ENCODE data around the gene CYP19A1. TPM values are rescaled to one million over a fixed set of nuclear protein-coding genes. Genes with fewer than 3 reads are reported as not detected.

CYP19A1 gene
- total and polyA plus RNA-seq, 8 donors = 0.09 to 2.5 (median 0.28) TPM; not detected in 1

DNA sequence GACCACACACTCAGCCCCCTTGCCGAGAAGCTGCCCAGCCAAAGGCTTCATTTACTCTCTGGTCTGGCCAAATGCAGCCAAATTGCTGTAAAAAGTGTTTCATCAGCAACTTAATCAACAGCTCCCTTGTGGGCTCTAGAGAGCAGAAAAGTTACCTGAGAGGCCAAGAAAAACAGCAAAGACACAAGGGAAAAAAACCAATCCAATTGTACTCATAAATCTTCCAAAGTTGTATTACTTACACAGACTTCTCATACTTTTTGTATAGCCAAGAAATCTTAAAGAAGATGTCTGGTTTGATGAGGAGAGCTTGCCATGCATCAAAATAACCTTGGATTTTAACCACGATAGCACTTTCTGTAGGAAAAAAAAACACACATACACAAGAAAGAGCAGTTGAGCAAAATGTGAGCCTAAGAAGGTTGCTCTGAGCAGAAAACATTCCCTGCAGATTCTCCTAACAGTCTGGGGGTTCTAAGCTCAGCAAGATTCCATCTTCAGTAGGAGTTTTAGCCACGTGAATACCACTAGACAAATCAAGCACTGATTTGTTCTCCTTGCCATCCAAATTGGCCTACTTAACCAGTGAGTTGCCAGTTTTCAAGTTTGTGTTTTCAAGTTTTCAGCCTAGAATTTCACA is 120.0 kb downstream of the CYP19A1 start:
- FAIRE-seq (no peak), DNase-seq (no peak), ATAC-seq (no peak)
- H3K4me3 ChIP-seq = no peak overlapping the region
- no peaks in the 10 kb centered on the region for H3K9me3 ChIP-seq
- no peaks in the 10 kb centered on the region for H3K36me3 ChIP-seq
- no peaks in the 10 kb centered on the region for H3K27me3 ChIP-seq
- H3K4me1 ChIP-seq = no peaks in the 10 kb centered on the region
- TF ChIP-seq, protein P1, sequence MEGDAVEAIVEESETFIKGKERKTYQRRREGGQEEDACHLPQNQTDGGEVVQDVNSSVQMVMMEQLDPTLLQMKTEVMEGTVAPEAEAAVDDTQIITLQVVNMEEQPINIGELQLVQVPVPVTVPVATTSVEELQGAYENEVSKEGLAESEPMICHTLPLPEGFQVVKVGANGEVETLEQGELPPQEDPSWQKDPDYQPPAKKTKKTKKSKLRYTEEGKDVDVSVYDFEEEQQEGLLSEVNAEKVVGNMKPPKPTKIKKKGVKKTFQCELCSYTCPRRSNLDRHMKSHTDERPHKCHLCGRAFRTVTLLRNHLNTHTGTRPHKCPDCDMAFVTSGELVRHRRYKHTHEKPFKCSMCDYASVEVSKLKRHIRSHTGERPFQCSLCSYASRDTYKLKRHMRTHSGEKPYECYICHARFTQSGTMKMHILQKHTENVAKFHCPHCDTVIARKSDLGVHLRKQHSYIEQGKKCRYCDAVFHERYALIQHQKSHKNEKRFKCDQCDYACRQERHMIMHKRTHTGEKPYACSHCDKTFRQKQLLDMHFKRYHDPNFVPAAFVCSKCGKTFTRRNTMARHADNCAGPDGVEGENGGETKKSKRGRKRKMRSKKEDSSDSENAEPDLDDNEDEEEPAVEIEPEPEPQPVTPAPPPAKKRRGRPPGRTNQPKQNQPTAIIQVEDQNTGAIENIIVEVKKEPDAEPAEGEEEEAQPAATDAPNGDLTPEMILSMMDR (IDR thresholded peaks at IDR 0.05) = no peak
- H3K27ac ChIP-seq = no peak overlapping the region
- WGBS, 2 donors = 56 to 66% methylated on average over 3 of the region's 3 CpGs
- intact Hi-C loops (cut with DNase I) = no loop called here

DNA sequence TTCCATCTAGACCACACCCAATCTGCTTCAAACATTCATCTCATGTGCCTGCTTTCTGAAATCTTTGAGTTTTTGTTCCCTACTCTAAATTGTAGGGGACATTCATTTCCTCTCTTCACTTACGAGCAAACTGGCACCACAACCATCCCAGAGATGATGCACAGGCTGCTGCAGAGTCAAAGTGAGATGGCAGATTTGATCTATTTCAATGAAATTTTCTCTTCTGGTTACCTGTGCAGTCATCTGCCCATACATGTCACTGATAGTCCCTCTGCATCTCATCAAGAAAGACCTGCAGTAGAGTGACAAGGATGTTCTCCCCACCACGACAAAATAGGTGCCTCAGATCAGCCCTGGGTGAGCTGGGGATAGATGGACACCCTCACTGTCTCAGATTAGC is 125.5 kb downstream of the CYP19A1 start:
- no peak for DNase-seq
- Histone ChIP-seq H3K4me1 (no peaks in the 10 kb centered on the region), H3K27ac (no peak overlapping the region), H3K4me3 (no peak overlapping the region), H3K27me3 (peaks cover 0 to 4% (median 0%) of the 10 kb centered on the region in 4 donors), H3K9me3 (no peaks in the 10 kb centered on the region), H3K36me3 (no peaks in the 10 kb centered on the region)
- no peak for FAIRE-seq
- 90 to 93% methylated on average over 2 of the region's 2 CpGs for WGBS, 2 donors
- TF ChIP-seq, protein P1 (IDR thresholded peaks at IDR 0.05) = no peak
- intact Hi-C loops (cut with DNase I) = no loop called here
- ATAC-seq = no peak

DNA sequence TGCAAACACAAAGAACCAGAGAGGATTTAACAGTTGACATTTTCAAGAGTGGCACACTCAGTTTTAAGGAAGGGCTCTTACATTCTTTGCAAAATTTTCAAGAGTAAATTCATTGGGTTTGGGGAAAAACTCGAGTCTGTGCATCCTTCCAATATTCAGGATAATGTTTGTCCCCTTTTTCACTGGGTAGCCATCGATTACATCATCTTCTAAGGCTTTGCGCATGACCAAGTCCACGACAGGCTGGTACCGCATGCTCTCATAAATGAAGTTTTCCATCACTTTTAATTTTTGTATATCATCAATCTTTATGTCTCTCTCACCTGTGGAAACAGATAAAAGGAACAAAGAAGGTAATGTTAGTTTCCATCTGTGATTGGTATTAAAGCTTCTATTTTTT is 126.2 kb downstream of the CYP19A1 start:
- no peak overlapping the region for H3K4me3 ChIP-seq
- 65 to 67% methylated on average over 5 of the region's 5 CpGs for WGBS, 2 donors
- peaks cover 0 to 4% (median 0%) of the 10 kb centered on the region in 4 donors for H3K27me3 ChIP-seq
- no peaks in the 10 kb centered on the region for H3K9me3 ChIP-seq
- H3K4me1 ChIP-seq = no peaks in the 10 kb centered on the region
- no peaks in the 10 kb centered on the region for H3K36me3 ChIP-seq
- TF ChIP-seq, protein P1 (IDR thresholded peaks at IDR 0.05) = no peak
- H3K27ac ChIP-seq = no peak overlapping the region
- ATAC-seq (no peak), FAIRE-seq (no peak), DNase-seq (no peak)
- intact Hi-C loops (cut with DNase I) = no loop called here

DNA sequence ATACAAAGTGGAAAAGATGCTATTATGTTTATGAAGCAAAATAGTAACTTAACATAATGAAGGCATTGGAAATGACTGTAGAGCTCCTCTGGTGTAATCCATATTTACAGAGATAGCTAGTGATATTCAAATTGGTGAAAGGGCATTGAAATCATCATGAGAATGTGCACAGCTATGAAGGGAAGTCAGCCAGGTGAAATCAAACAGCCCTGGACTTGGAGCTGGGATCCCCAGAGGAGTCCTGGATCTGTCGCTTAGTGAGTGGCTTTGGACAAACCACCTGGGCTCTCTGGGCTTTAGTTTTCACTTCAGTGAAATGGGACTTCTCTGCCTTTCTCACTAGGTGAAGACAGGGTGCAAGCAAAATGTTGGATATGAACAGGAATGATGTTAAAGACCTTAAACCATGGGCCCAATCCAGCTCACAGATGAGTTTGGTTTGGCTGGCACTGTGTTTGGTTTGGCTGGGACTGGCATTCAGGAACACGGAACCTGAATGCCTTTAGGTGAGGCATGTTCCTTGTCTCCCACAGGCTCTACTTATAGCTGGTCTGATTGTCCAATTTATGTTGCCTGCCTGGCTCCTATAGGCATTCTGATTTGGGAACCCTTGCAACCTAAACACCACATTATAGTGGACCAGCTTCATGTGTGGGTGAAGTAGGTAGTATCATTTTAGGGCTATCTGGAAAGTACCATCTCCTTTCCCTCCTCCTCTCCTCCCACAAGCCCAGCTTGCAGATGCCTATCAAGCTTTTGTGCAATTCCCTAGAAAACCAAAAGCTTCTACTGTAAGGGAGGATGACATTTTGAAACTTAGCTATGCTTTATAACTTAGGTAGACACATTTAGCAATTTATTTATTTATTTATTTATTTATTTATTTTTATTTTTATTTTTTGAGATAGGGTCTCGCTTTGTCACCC is 133.1 kb downstream of the CYP19A1 start:
- Histone ChIP-seq H3K27me3 (peaks cover 0 to 4% (median 0%) of the 10 kb centered on the region in 4 donors), H3K4me3 (no peak overlapping the region), H3K36me3 (no peaks in the 10 kb centered on the region), H3K9me3 (no peaks in the 10 kb centered on the region), H3K4me1 (peaks cover 0 to 5% (median 0%) of the 10 kb centered on the region in 3 donors), H3K27ac (no peak overlapping the region)
- ATAC-seq (peak; percentile 87 to 98 (median 91)), DNase-seq (peak in 3 of 6 donors; percentile 30 to 40 (median 36)), FAIRE-seq (no peak)
- intact Hi-C loops (cut with DNase I) = no loop called here
- WGBS, 2 donors = 48 to 52% methylated on average over 3 of the region's 3 CpGs
- TF ChIP-seq, protein P1 (IDR thresholded peaks at IDR 0.05) = no peak
